Measurements from ENCODE around the gene IFT25.

DNA sequence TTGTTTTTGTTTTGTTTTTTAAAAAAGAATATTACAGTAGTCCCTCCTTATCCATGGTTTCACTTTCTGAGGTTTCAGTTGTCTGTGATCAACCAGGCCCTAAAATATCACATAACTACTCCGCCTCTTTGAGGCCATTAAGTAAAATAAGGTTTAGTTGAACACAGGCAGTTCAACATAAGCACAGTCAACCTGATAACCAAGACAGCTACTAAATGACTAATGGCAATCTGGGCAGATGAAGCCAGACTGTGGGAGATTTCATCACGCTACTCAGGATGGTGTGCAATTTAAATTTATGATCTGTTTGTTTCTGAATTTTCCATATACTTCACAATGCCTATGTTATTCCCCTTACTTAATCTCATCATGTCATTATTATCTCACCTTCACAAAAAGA lies 42.4 kb upstream of the IFT25 start:
- TF ChIP-seq RFX5 (IDR thresholded peaks at IDR 0.05; ENCODE audit: low read depth, low read length) (no peak), POLR2A (IDR thresholded peaks at IDR 0.05; ENCODE audit: insufficient read depth in 1 of 2, low read depth in 2 of 2, low read length in 2 of 2) (no peak), ZZZ3 (CRISPR knock-in tag; IDR thresholded peaks at IDR 0.05; ENCODE audit: borderline replicate concordance) (no peak), ISL2 (CRISPR knock-in tag; IDR thresholded peaks at IDR 0.05) (no peak), SP4 (CRISPR knock-in tag; IDR thresholded peaks at IDR 0.05) (no peak), YY1 (IDR thresholded peaks at IDR 0.05; ENCODE audit: insufficient read depth, insufficient replicate concordance, low read depth, low read length) (no peak), ZNF577 (CRISPR knock-in tag; IDR thresholded peaks at IDR 0.05; ENCODE audit: borderline replicate concordance, low read depth) (no peak), SIN3A (IDR thresholded peaks at IDR 0.05; ENCODE audit: borderline replicate concordance, low read depth, low read length) (no peak)
- TF ChIP-seq, protein P1, sequence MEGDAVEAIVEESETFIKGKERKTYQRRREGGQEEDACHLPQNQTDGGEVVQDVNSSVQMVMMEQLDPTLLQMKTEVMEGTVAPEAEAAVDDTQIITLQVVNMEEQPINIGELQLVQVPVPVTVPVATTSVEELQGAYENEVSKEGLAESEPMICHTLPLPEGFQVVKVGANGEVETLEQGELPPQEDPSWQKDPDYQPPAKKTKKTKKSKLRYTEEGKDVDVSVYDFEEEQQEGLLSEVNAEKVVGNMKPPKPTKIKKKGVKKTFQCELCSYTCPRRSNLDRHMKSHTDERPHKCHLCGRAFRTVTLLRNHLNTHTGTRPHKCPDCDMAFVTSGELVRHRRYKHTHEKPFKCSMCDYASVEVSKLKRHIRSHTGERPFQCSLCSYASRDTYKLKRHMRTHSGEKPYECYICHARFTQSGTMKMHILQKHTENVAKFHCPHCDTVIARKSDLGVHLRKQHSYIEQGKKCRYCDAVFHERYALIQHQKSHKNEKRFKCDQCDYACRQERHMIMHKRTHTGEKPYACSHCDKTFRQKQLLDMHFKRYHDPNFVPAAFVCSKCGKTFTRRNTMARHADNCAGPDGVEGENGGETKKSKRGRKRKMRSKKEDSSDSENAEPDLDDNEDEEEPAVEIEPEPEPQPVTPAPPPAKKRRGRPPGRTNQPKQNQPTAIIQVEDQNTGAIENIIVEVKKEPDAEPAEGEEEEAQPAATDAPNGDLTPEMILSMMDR (CRISPR knock-in tag; IDR thresholded peaks at IDR 0.05) = no peak
- TF ChIP-seq, protein P2, sequence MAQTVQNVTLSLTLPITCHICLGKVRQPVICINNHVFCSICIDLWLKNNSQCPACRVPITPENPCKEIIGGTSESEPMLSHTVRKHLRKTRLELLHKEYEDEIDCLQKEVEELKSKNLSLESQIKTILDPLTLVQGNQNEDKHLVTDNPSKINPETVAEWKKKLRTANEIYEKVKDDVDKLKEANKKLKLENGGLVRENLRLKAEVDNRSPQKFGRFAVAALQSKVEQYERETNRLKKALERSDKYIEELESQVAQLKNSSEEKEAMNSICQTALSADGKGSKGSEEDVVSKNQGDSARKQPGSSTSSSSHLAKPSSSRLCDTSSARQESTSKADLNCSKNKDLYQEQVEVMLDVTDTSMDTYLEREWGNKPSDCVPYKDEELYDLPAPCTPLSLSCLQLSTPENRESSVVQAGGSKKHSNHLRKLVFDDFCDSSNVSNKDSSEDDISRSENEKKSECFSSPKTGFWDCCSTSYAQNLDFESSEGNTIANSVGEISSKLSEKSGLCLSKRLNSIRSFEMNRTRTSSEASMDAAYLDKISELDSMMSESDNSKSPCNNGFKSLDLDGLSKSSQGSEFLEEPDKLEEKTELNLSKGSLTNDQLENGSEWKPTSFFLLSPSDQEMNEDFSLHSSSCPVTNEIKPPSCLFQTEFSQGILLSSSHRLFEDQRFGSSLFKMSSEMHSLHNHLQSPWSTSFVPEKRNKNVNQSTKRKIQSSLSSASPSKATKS (CRISPR knock-in tag; IDR thresholded peaks at IDR 0.05) = no peak

Data from HepG2 (cell line).